ENCODE results near the gene SNRPA1.

GRCh38 chr15:101322854-101323477 is 27.9 kb upstream of the SNRPA1 start:
- no peak for TF ChIP-seq REST (IDR thresholded peaks at IDR 0.05; ENCODE audit: low read depth)
- TF ChIP-seq CEBPB (IDR thresholded peaks at IDR 0.05) = no peak
- no peak for TF ChIP-seq EP300 (IDR thresholded peaks at IDR 0.05; ENCODE audit: borderline replicate concordance)
- no peak for TF ChIP-seq RAD21 (IDR thresholded peaks at IDR 0.05; ENCODE audit: low read depth)
- no peak for TF ChIP-seq YY1 (IDR thresholded peaks at IDR 0.05; ENCODE audit: low read depth)
- TF ChIP-seq EGR1 (IDR thresholded peaks at IDR 0.05) = no peak

Data from Ishikawa (cell line).